GM12801 (cell line): ENCODE data around the gene ATAD3C.

Source experiments
- CTCF ChIP-seq: IDR thresholded peaks from one replicate; pipeline ENCODE4 v1.5.1; 2011; ENCODE audit warnings: control low read depth; ENCODE audit not compliant: insufficient read length; ENCODE audit errors: extremely low read depth

Gene ATAD3C

GRCh38 chr1:1487701-1488100, 38.2 kb downstream of the ATAD3C start:
- TF ChIP-seq CTCF: no peak

- TF ChIP-seq CTCF: no peak
These were observed 39.7 kb downstream of the ATAD3C start for GRCh38 chr1:1489231-1489630.

GRCh38 chr1:1489861-1490260, 40.4 kb downstream of the ATAD3C start:
- no peak for TF ChIP-seq CTCF

- TF ChIP-seq CTCF: no peak
These were observed 41.2 kb downstream of the ATAD3C start for GRCh38 chr1:1490633-1491230.

DNA sequence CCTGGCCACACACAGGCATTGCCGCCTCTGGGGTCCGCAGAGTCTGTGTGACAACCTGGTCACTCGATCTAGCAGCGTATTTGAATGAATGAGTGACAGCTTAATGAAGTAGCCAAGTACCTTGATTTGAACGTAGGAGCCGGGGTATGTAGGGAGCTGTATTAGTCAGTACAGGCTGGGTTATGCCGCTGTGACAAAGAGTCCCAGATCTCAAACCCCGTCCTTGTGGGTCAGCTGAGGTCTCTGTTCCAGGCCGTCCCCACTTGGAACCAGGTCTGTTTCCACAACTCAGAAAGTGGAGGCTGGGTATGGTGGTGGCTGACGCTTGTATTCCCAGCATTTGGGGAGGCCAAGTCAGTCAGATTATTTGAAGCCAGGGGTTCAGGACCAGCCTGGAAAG, 42.1 kb downstream of the ATAD3C start:
- TF ChIP-seq CTCF: no peak

- TF ChIP-seq CTCF: no peak
These were observed 57.8 kb downstream of the ATAD3C start for GRCh38 chr1:1507305-1507704.

DNA sequence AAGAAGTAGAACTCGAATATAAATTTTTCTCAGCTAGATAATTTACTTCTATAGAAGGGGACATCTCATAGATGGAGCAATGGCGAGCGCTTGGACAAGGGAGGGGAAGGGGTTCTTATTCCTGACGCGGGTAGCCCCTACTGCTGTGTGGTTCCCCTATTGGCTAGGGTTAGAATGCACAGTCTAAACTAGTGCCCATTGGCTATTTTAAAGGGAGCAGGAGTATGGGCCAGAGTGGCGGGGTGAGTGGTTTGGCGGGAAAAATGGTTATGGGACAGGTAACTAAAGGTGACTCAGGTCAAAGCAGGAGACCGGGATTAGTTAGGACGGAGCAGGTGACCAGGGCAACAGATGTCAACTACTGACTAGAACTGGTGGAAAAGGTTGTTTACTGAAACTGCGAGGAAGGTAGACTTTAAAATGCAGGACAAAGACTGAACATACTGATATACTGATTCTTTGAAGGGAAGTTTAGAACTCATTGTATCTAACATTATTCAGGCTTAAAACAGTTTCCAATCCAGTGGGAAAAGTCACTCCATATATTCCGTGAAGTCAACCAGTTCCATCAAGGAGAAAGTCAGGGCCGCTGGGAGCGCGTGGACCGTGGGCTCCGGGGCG, 61.5 kb downstream of the ATAD3C start:
- TF ChIP-seq CTCF: no peak
